K562 (cell line): Measurements from ENCODE around the gene BMP2K. TPM values are rescaled to one million over a fixed set of nuclear protein-coding genes. Genes with fewer than 3 reads are reported as not detected.

Experiments
- ATAC-seq: fragments of 200-7000 bp; cut with Tn5 transposase; 3 replicates; pipeline ENCODE4 v1.9.1; 2020; ENCODE audit warnings: moderate library complexity
- BruUV-seq: library from RNA; stranded (reverse); fragments of 400-500 nt; replicated peaks from 2 replicates; lab custom pipeline; 2021; lab: Mats Ljungman, UMichigan
- CTCF ChIA-PET: fragments of 300-600 bp; formaldehyde crosslinking; extraction: SDS; loops from one replicate; lab custom pipeline; 2021; ENCODE audit warnings: low intra/inter-chr PET ratio; lab: Yijun Ruan, JAX
- POLR2A ChIA-PET: fragments of 300-600, 350-650 bp; sonication (Branson Sonifier 250); formaldehyde crosslinking; extraction: SDS; loops from one replicate; lab custom pipeline; 2021; ENCODE audit warnings: antibody characterized with exemption, inconsistent platforms; lab: Yijun Ruan, JAX
- DNase-seq, 4 experiments: peaks; one replicate each; pipeline versions ENCODE4 v3.0.0 to v3.0.0-alpha.2; 2011 to 2018; ENCODE audit warnings: low spot score in 3 of 4, mixed read lengths in 3 of 4; ENCODE audit errors: extremely low read depth in 1 of 4
- FAIRE-seq: peaks from 2 replicates; lab custom pipeline; 2011; peaks lifted over from hg19 to GRCh38; lab: Jason Lieb, UNC
- H2AFZ ChIP-seq: 2 replicates; pipeline ENCODE4 v1.6.0; 2011; ENCODE audit warnings: low read depth, low read length, control low read depth, inconsistent platforms
- H3K27ac ChIP-seq: fragments of 200-600 bp; 3 replicates; pipeline ENCODE4 v1.8.0; 2011; ENCODE audit warnings: low read depth, mild to moderate bottlenecking, control low read depth, inconsistent platforms, low read length, moderate library complexity, mixed read lengths; ENCODE audit errors: extremely low read depth
- H3K27me3 ChIP-seq, 2 experiments: fragments of 300-600 bp in 1 of 2; 2 replicates in 1 of 2; 3 replicates in 1 of 2; pipeline versions ENCODE4 v1.6.0 to v1.8.0; 2011; ENCODE audit warnings: inconsistent platforms in 2 of 2, low read length in 2 of 2, mild to moderate bottlenecking in 1 of 2, mixed read lengths in 1 of 2, moderate library complexity in 1 of 2; ENCODE audit not compliant: control insufficient read depth in 2 of 2, insufficient read depth in 2 of 2
- H3K36me3 ChIP-seq: fragments of 300-600 bp; 3 replicates; pipeline ENCODE4 v1.8.0; 2011; ENCODE audit warnings: mild to moderate bottlenecking, low read length, inconsistent platforms; ENCODE audit not compliant: control insufficient read depth, insufficient read depth
- H3K4me1 ChIP-seq, 2 experiments: fragments of 200-600 bp in 1 of 2; replicated peaks in 1 of 2; 2 replicates in 1 of 2; 3 replicates in 1 of 2; pipeline versions ENCODE4 v1.5.1 to v1.8.0; 2011; ENCODE audit warnings: inconsistent platforms in 2 of 2, low read length in 2 of 2, mild to moderate bottlenecking in 1 of 2, mixed read lengths in 1 of 2, moderate library complexity in 1 of 2; ENCODE audit not compliant: control insufficient read depth in 2 of 2, insufficient read depth in 2 of 2
- H3K4me2 ChIP-seq: 2 replicates; pipeline ENCODE4 v1.6.1; 2011; ENCODE audit warnings: low read length, control low read depth, inconsistent platforms, mixed read lengths; ENCODE audit not compliant: insufficient read depth
- H3K4me3 ChIP-seq: fragments of 200-600 bp; sonication (generic), shearing (Covaris generic); 2 replicates; pipeline ENCODE4 v1.5.1; 2016; ENCODE audit warnings: control low read depth, inconsistent platforms
- H3K79me2 ChIP-seq: fragments of 200-600 bp; 3 replicates; pipeline ENCODE4 v1.8.0; 2011; ENCODE audit warnings: low read length, inconsistent platforms; ENCODE audit not compliant: control insufficient read depth, insufficient read depth
- H3K9ac ChIP-seq, 2 experiments: 2 replicates each; pipeline versions ENCODE4 v1.6.0 to v1.6.1; 2011; ENCODE audit warnings: low read depth in 2 of 2, low read length in 2 of 2, control low read depth in 1 of 2, inconsistent platforms in 1 of 2, mild to moderate bottlenecking in 1 of 2, mixed read lengths in 1 of 2; ENCODE audit not compliant: insufficient read depth in 1 of 2
- H3K9me1 ChIP-seq: one replicate; pipeline ENCODE4 v1.6.0; 2011; ENCODE audit warnings: inconsistent platforms, mild to moderate bottlenecking, low read length, moderate library complexity; ENCODE audit not compliant: control insufficient read depth, insufficient read depth
- H3K9me3 ChIP-seq: replicated peaks from 2 replicates; pipeline ENCODE4 v1.5.1; 2011; ENCODE audit warnings: low read depth, low read length, inconsistent platforms; ENCODE audit not compliant: control insufficient read depth, insufficient read depth
- H4K20me1 ChIP-seq: replicated peaks from 2 replicates; pipeline ENCODE4 v1.6.1; 2011; ENCODE audit warnings: low read length, inconsistent platforms, mixed read lengths; ENCODE audit not compliant: control insufficient read depth, insufficient read depth
- ATF3 ChIP-seq, 2 experiments: fragments of 450-650 bp in 1 of 2; sonication (generic) in 1 of 2; formaldehyde crosslinking in 1 of 2; IDR thresholded peaks in 1 of 2; conservative IDR thresholded peaks in 1 of 2; 2 replicates each; pipeline versions ENCODE4 v1.6.1 to v1.8.1; 2016 to 2023; ENCODE audit warnings: mild to moderate bottlenecking in 2 of 2, moderate library complexity in 2 of 2, inconsistent platforms in 1 of 2, missing genetic modification reagents in 1 of 2
- CEBPB ChIP-seq: fragments of 450-650 bp; IDR thresholded peaks from 2 replicates; pipeline ENCODE4 v1.6.1; 2016; ENCODE audit warnings: missing genetic modification characterization, missing compliant biosample characterization
- CEBPG ChIP-seq, 3 experiments: fragments of 200-800 bp in 1 of 3; sonication (Bioruptor generic) in 1 of 3; sonication (generic) in 1 of 3; formaldehyde crosslinking in 1 of 3; IDR thresholded peaks in 2 of 3; conservative IDR thresholded peaks in 1 of 3; 2 replicates each; pipeline versions ENCODE4 v1.6.1 to v1.8.0; 2016 to 2022; ENCODE audit warnings: missing compliant biosample characterization in 2 of 3, missing genetic modification characterization in 2 of 3, mild to moderate bottlenecking in 1 of 3, missing genetic modification reagents in 1 of 3
- DDX20 ChIP-seq: fragments of 450-650 bp; IDR thresholded peaks from 2 replicates; pipeline ENCODE4 v1.6.1; 2016; ENCODE audit warnings: missing genetic modification characterization, low read depth, mild to moderate bottlenecking, missing compliant biosample characterization, moderate library complexity
- ILK ChIP-seq: fragments of 450-650 bp; IDR thresholded peaks from 2 replicates; pipeline ENCODE4 v1.6.1; 2016; ENCODE audit warnings: missing genetic modification characterization, low read depth, mild to moderate bottlenecking, missing compliant biosample characterization, moderate library complexity, borderline replicate concordance
- KAT2B ChIP-seq: IDR thresholded peaks from one replicate; pipeline ENCODE4 v1.6.1; 2012; ENCODE audit warnings: low read depth, mild to moderate bottlenecking, control low read depth, inconsistent platforms, low read length, moderate library complexity
- TOE1 ChIP-seq, 2 experiments: fragments of 450-650 bp in 1 of 2; sonication (generic) in 1 of 2; formaldehyde crosslinking in 1 of 2; IDR thresholded peaks; 2 replicates each; pipeline versions ENCODE4 v1.7.1 to v1.8.0; 2016 to 2022; ENCODE audit warnings: borderline replicate concordance in 2 of 2, mild to moderate bottlenecking in 2 of 2, antibody characterized with exemption in 1 of 2, inconsistent platforms in 1 of 2, low read depth in 1 of 2, missing genetic modification reagents in 1 of 2, moderate library complexity in 1 of 2
- ZEB2 ChIP-seq: fragments of 450-650 bp; IDR thresholded peaks from 2 replicates; pipeline ENCODE4 v1.6.1; 2016
- ZNF512 ChIP-seq: IDR thresholded peaks from 2 replicates; pipeline ENCODE4 v1.6.1; 2016; ENCODE audit warnings: missing genetic modification characterization, missing compliant biosample characterization
- in situ Hi-C: fragments of 300-500 bp; cut with MboI; formaldehyde crosslinking; loops from 4 replicates; pipeline ENCODE4 v1.15.0; 2018; ENCODE audit warnings: inconsistent platforms, mixed read lengths
- intact Hi-C: fragments of 100-400 bp; cut with micrococcal nuclease; formaldehyde crosslinking; loops from 2 replicates; pipeline ENCODE4 v1.14.2; 2022
- polyA plus RNA-seq, 8 experiments: library from polyadenylated mRNA; depleted of rRNA in 4 of 8; stranded (reverse) in 5 of 8; unstranded in 3 of 8; fragments of >200 nt; fragmentation: Nextera tagmentation in 2 of 8; fragmentation: Illumina TruSeq in 1 of 8; extraction: Ambion mirVana in 2 of 8; extraction: Trizol in 1 of 8; gene quantifications; 2 replicates each; pipeline versions ENCODE4 v1.2.1 to v1.2.3, GENCODE V29; 2011 to 2014; ENCODE audit warnings: inconsistent platforms in 1 of 8, missing spikeins in 1 of 8
- total RNA-seq, 7 experiments: library from RNA; depleted of rRNA in 6 of 7; stranded (reverse); fragments of >200 nt in 6 of 7; fragmentation: Illumina TruSeq in 2 of 7; extraction: Trizol in 2 of 7; gene quantifications; 2 replicates each; pipeline versions ENCODE4 v1.2.1 to v1.2.3, GENCODE V29; 2011 to 2021; ENCODE audit warnings: low replicate concordance in 1 of 7

The BMP2K gene
- total and polyA plus RNA-seq, 9 of the 15 experiments (the other 6 are each of a cell fraction or from before 2014, with no cell fraction given) = 17.0 to 217 (median 104) TPM

GRCh38 chr4:78846258-78846657, 70.1 kb downstream of the BMP2K start:
- DNase-seq (no peak), FAIRE-seq (no peak), ATAC-seq (no peak)
- Histone ChIP-seq H3K36me3 (peaks cover 85% of the 10 kb centered on the region), H3K4me1 (no peaks in the 10 kb centered on the region), H3K27me3 (no peaks in the 10 kb centered on the region), H3K79me2 (peaks cover 60% of the 10 kb centered on the region), H3K27ac (no peak overlapping the region), H2AFZ (no peak overlapping the region), H3K9me1 (no peaks in the 10 kb centered on the region), H3K9ac (no peak overlapping the region), H3K4me3 (no peak overlapping the region), H3K9me3 (no peaks in the 10 kb centered on the region), H4K20me1 (no peaks in the 10 kb centered on the region), H3K4me2 (no peak overlapping the region)
- intact Hi-C loops = no loop called here
- CTCF ChIA-PET = no interaction called here
- no peak for TF ChIP-seq TOE1 (IDR thresholded peaks at IDR 0.05; ENCODE audit: borderline replicate concordance)
- no peak for TF ChIP-seq TOE1 (CRISPR knock-in tag; IDR thresholded peaks at IDR 0.05; ENCODE audit: borderline replicate concordance, low read depth)
- peak; percentile 14; the same call in 1 of the 2 replicates for TF ChIP-seq CEBPB (tag)
- no peak for TF ChIP-seq ILK (tag)
- TF ChIP-seq ATF3 (IDR thresholded peaks at IDR 0.05) = peak; percentile 67
- no peak for TF ChIP-seq ATF3 (CRISPR knock-in tag; conservative IDR thresholded peaks at IDR 0.05)
- TF ChIP-seq ZNF512 (tag) = no peak
- TF ChIP-seq CEBPG (CRISPR knock-in tag; IDR thresholded peaks at IDR 0.05) = no peak
- peak; percentile 45 to 72; a peak in 3 of 4 replicates for TF ChIP-seq CEBPG (tag; conservative IDR thresholded peaks at IDR 0.05 in 1 of 2, IDR thresholded peaks at IDR 0.05 in 1 of 2)
- no peak for TF ChIP-seq ZEB2
- TF ChIP-seq DDX20 (tag) = no peak
- no peak for TF ChIP-seq KAT2B
- in situ Hi-C loops = no loop called here
- POLR2A ChIA-PET = no interaction called here
- BruUV-seq = no TSS peak
